WTC11 (cell line): Measurements from ENCODE around the gene ATF6B. TPM values are rescaled to one million over a fixed set of nuclear protein-coding genes. Genes with fewer than 3 reads are reported as not detected.

ENCODE experiments used
- ATAC-seq: fragments of 200-7000 bp; cut with Tn5 transposase; 2 replicates; pipeline ENCODE4 v1.10.0; 2021; ENCODE audit warnings: mild to moderate bottlenecking, moderate library complexity
- CTCF ChIA-PET: fragments of 300-600 bp; sonication (Branson Sonifier 250); formaldehyde crosslinking; loops from one replicate; lab custom pipeline; 2021; ENCODE audit warnings: antibody characterized with exemption; lab: Charles Lee
- POLR2A ChIA-PET: fragments of 350-600 bp; sonication (Branson Sonifier 250); formaldehyde crosslinking; loops from one replicate; lab custom pipeline; 2021; ENCODE audit warnings: antibody characterized with exemption; lab: Charles Lee
- DNase-seq: peaks from one replicate; pipeline ENCODE4 v3.0.0; 2021; ENCODE audit warnings: low spot score
- H3K27ac Mint-ChIP-seq: 2 replicates; pipeline ENCODE4 v1.8.0; 2021; ENCODE audit warnings: mixed read lengths
- H3K27me3 Mint-ChIP-seq: 2 replicates; pipeline ENCODE4 v1.8.0; 2021; ENCODE audit warnings: low read depth, mild to moderate bottlenecking, moderate library complexity, mixed read lengths
- H3K36me3 Mint-ChIP-seq: 2 replicates; pipeline ENCODE4 v1.8.0; 2021; ENCODE audit warnings: mixed read lengths
- H3K4me1 Mint-ChIP-seq: 2 replicates; pipeline ENCODE4 v1.8.0; 2022; ENCODE audit warnings: mixed read lengths
- H3K4me3 Mint-ChIP-seq: 2 replicates; pipeline ENCODE4 v1.8.0; 2021; ENCODE audit warnings: mild to moderate bottlenecking, moderate library complexity, mixed read lengths
- H3K9me3 Mint-ChIP-seq: 2 replicates; pipeline ENCODE4 v1.8.0; 2021; ENCODE audit warnings: mixed read lengths
- ELF4 ChIP-seq: sonication (generic); formaldehyde crosslinking; IDR thresholded peaks from 2 replicates; pipeline ENCODE4 v1.8.1; 2022; ENCODE audit warnings: low read depth, mild to moderate bottlenecking, moderate library complexity, missing genetic modification reagents
- JAZF1 ChIP-seq: fragments of 250-450 bp; sonication (Bioruptor Pico); IDR thresholded peaks from 2 replicates; pipeline ENCODE4 v1.9.0; 2021; ENCODE audit warnings: moderate library complexity, mild to moderate bottlenecking, inconsistent platforms
- KAT7 ChIP-seq: sonication (generic); formaldehyde crosslinking; IDR thresholded peaks from 2 replicates; pipeline ENCODE4 v1.8.1; 2023; ENCODE audit warnings: missing genetic modification reagents, mild to moderate bottlenecking, borderline replicate concordance
- MXD4 ChIP-seq: fragments of 250-450 bp; sonication (Bioruptor Pico); IDR thresholded peaks from 2 replicates; pipeline ENCODE4 v1.8.0; 2021; ENCODE audit warnings: mild to moderate bottlenecking, moderate library complexity, borderline replicate concordance
- NFATC4 ChIP-seq: fragments of 250-450 bp; sonication (Bioruptor Pico); IDR thresholded peaks from 2 replicates; pipeline ENCODE4 v1.9.0; 2021; ENCODE audit warnings: mild to moderate bottlenecking
- NFE2L1 ChIP-seq: sonication (generic); formaldehyde crosslinking; IDR thresholded peaks from 2 replicates; pipeline ENCODE4 v1.8.1; 2023; ENCODE audit warnings: missing genetic modification reagents
- NFYB ChIP-seq: sonication (generic); formaldehyde crosslinking; conservative IDR thresholded peaks from 2 replicates; pipeline ENCODE4 v1.8.0; 2022; ENCODE audit warnings: low read depth, missing genetic modification reagents
- NR3C1 ChIP-seq: sonication (generic); formaldehyde crosslinking; conservative IDR thresholded peaks from 2 replicates; pipeline ENCODE4 v1.8.1; 2023; ENCODE audit warnings: low read depth, mild to moderate bottlenecking, missing genetic modification reagents
- OVOL2 ChIP-seq: fragments of 250-450 bp; sonication (Bioruptor Pico); IDR thresholded peaks from 2 replicates; pipeline ENCODE4 v1.9.0; 2021; ENCODE audit warnings: mild to moderate bottlenecking, borderline replicate concordance
- RELA ChIP-seq: sonication (generic); formaldehyde crosslinking; IDR thresholded peaks from 2 replicates; pipeline ENCODE4 v1.8.1; 2022; ENCODE audit warnings: missing genetic modification reagents, mild to moderate bottlenecking, borderline replicate concordance
- ZNF138 ChIP-seq: sonication (generic); formaldehyde crosslinking; conservative IDR thresholded peaks from 2 replicates; pipeline ENCODE4 v1.8.1; 2022; ENCODE audit warnings: mild to moderate bottlenecking, moderate library complexity, missing genetic modification reagents
- ZNF263 ChIP-seq: sonication (generic); formaldehyde crosslinking; IDR thresholded peaks from 2 replicates; pipeline ENCODE4 v1.8.1; 2022; ENCODE audit warnings: low read depth, mild to moderate bottlenecking, moderate library complexity, missing genetic modification reagents
- ZNF396 ChIP-seq: fragments of 250-450 bp; sonication (Bioruptor Pico); IDR thresholded peaks from 2 replicates; pipeline ENCODE4 v1.8.0; 2021; ENCODE audit warnings: mild to moderate bottlenecking, moderate library complexity, borderline replicate concordance
- ZNF671 ChIP-seq: fragments of 250-450 bp; sonication (Bioruptor Pico); IDR thresholded peaks from 2 replicates; pipeline ENCODE4 v1.8.0; 2021; ENCODE audit warnings: mild to moderate bottlenecking
- total RNA-seq: library from RNA; stranded (reverse); gene quantifications from 3 replicates; pipeline ENCODE4 v1.2.3, GENCODE V29; 2021
- TF ChIP-seq, protein P1 (sequence below): sonication (generic); formaldehyde crosslinking; IDR thresholded peaks from 2 replicates; pipeline ENCODE4 v1.8.0; 2022; ENCODE audit warnings: mild to moderate bottlenecking, missing genetic modification reagents
- TF ChIP-seq, protein P2 (sequence below): sonication (generic); formaldehyde crosslinking; IDR thresholded peaks from 2 replicates; pipeline ENCODE4 v1.8.0; 2022; ENCODE audit warnings: mild to moderate bottlenecking, missing genetic modification reagents
- TF ChIP-seq, protein P3 (sequence below): sonication (generic); formaldehyde crosslinking; IDR thresholded peaks from 2 replicates; pipeline ENCODE4 v1.8.0; 2022; ENCODE audit warnings: mild to moderate bottlenecking, missing genetic modification reagents
- TF ChIP-seq, protein P4 (sequence below): sonication (generic); formaldehyde crosslinking; IDR thresholded peaks from 2 replicates; pipeline ENCODE4 v1.8.1; 2023; ENCODE audit warnings: mild to moderate bottlenecking, moderate library complexity, missing genetic modification reagents
- TF ChIP-seq, protein P5 (sequence below): fragments of 250-450 bp; sonication (Bioruptor Pico); IDR thresholded peaks from 2 replicates; pipeline ENCODE4 v1.9.0; 2021; ENCODE audit warnings: moderate library complexity, mild to moderate bottlenecking, inconsistent platforms, borderline replicate concordance
- TF ChIP-seq, protein P6 (sequence below): sonication (generic); formaldehyde crosslinking; IDR thresholded peaks from 2 replicates; pipeline ENCODE4 v1.8.1; 2022; ENCODE audit warnings: low read depth, mild to moderate bottlenecking, moderate library complexity, missing genetic modification reagents, borderline replicate concordance
- TF ChIP-seq, protein P7 (sequence below): sonication (generic); formaldehyde crosslinking; conservative IDR thresholded peaks from 2 replicates; pipeline ENCODE4 v1.8.1; 2022; ENCODE audit warnings: mild to moderate bottlenecking, missing genetic modification reagents

ATF6B gene
- total RNA-seq, 1 experiment from 2014 or later: 47.5 TPM

DNA sequence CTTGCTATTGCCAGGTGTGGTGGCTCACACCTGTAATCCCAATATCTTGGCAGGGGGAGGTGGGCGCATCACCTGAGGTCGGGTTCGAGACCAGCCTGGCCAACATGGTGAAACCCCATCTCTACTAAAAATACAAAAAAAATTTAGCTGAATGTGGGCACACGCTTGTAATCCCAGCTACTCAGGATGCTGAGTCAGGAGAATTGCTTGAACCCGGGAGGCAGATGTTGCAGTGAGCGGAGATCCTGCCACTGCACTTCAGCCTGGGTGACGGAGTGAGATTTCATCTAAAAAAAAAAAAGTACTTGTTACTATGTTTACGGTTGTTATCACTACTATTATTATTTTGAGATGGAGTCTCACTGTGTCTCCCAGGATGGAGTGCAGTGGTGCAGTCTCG, 28.8 kb upstream of the ATF6B start:
- Mint-ChIP-seq H3K9me3 (no peaks in the 10 kb centered on the region), H3K27me3 (peaks cover 12% of the 10 kb centered on the region), H3K36me3 (peaks cover 26% of the 10 kb centered on the region), H3K4me1 (peaks cover 18% of the 10 kb centered on the region), H3K4me3 (no peak overlapping the region), H3K27ac (no peak overlapping the region)
- DNase-seq: no peak
- TF ChIP-seq ZNF671 (CRISPR knock-in tag): no peak
- TF ChIP-seq NFATC4: no peak
- no peak for TF ChIP-seq ZNF263 (CRISPR knock-in tag)
- no peak for TF ChIP-seq NFE2L1 (CRISPR knock-in tag)
- no peak for TF ChIP-seq NFYB
- TF ChIP-seq JAZF1: no peak
- TF ChIP-seq, protein P1, sequence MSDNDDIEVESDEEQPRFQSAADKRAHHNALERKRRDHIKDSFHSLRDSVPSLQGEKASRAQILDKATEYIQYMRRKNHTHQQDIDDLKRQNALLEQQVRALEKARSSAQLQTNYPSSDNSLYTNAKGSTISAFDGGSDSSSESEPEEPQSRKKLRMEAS: no peak
- TF ChIP-seq OVOL2: no peak
- ChIA-PET POLR2A (no interaction called here), CTCF (interaction anchor here (0.7 kb wide), 1 partner anchor 10 kb away, joined by 3 read pairs; no protein-coding TSS in a partner anchor)
- ATAC-seq: no peak

DNA sequence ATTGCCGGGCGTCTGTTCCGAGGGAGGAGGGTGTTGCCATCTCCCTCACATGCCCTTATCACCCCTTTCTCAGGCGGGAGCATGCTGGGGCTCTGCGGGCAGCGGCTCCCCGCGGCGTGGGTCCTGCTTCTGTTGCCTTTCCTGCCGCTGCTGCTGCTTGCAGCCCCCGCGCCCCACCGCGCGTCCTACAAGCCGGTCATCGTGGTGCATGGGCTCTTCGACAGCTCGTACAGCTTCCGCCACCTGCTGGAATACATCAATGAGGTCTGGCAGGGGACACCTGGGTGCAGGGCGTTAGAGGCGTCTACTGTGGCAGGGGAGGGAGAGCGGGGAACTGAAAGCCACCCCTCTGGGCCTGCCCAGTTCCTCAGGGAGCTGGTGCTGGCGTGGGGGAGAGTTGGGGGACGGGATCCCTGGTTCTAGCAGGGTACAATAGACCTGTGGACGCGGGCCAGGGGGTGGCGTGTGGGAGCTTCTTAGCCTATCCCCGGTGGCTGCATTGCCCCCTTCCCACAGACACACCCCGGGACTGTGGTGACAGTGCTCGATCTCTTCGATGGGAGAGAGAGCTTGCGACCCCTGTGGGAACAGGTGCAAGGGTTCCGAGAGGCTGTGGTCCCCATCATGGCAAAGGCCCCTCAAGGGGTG, 26.6 kb upstream of the ATF6B start:
- ChIA-PET CTCF (interaction anchor here (0.6 to 1.3 kb wide), 8 partner anchors 10 to 800 kb away, joined by 3 to 9 read pairs (median 5); partner anchors contain the start of genes ATF6B and EGFL8), POLR2A (interaction anchor here (0.5 to 1.0 kb wide), 4 partner anchors 11 to 59 kb away, joined by 3 to 8 read pairs (median 4); no protein-coding TSS in a partner anchor)
- H3K9me3 Mint-ChIP-seq: no peaks in the 10 kb centered on the region
- ATAC-seq (peak; percentile 23), DNase-seq (peak; percentile 68)
- H3K4me1 Mint-ChIP-seq: peaks cover 33% of the 10 kb centered on the region
- peaks cover 26% of the 10 kb centered on the region for H3K36me3 Mint-ChIP-seq
- TF ChIP-seq ELF4 (CRISPR knock-in tag) (no peak), NR3C1 (CRISPR knock-in tag) (no peak), NFE2L1 (CRISPR knock-in tag) (0 out of 2 replicates have a peak, but pooled peaks have one; percentile 40), KAT7 (CRISPR knock-in tag) (no peak), ZNF396 (CRISPR knock-in tag) (no peak), RELA (CRISPR knock-in tag) (no peak), ZNF138 (CRISPR knock-in tag) (no peak), MXD4 (CRISPR knock-in tag) (no peak)
- TF ChIP-seq, protein P2, sequence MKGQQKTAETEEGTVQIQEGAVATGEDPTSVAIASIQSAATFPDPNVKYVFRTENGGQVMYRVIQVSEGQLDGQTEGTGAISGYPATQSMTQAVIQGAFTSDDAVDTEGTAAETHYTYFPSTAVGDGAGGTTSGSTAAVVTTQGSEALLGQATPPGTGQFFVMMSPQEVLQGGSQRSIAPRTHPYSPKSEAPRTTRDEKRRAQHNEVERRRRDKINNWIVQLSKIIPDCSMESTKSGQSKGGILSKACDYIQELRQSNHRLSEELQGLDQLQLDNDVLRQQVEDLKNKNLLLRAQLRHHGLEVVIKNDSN: no peak
- TF ChIP-seq, protein P3, sequence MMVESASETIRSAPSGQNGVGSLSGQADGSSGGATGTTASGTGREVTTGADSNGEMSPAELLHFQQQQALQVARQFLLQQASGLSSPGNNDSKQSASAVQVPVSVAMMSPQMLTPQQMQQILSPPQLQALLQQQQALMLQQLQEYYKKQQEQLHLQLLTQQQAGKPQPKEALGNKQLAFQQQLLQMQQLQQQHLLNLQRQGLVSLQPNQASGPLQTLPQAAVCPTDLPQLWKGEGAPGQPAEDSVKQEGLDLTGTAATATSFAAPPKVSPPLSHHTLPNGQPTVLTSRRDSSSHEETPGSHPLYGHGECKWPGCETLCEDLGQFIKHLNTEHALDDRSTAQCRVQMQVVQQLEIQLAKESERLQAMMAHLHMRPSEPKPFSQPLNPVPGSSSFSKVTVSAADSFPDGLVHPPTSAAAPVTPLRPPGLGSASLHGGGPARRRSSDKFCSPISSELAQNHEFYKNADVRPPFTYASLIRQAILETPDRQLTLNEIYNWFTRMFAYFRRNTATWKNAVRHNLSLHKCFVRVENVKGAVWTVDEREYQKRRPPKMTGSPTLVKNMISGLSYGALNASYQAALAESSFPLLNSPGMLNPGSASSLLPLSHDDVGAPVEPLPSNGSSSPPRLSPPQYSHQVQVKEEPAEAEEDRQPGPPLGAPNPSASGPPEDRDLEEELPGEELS (CRISPR knock-in tag): no peak
- TF ChIP-seq, protein P4, sequence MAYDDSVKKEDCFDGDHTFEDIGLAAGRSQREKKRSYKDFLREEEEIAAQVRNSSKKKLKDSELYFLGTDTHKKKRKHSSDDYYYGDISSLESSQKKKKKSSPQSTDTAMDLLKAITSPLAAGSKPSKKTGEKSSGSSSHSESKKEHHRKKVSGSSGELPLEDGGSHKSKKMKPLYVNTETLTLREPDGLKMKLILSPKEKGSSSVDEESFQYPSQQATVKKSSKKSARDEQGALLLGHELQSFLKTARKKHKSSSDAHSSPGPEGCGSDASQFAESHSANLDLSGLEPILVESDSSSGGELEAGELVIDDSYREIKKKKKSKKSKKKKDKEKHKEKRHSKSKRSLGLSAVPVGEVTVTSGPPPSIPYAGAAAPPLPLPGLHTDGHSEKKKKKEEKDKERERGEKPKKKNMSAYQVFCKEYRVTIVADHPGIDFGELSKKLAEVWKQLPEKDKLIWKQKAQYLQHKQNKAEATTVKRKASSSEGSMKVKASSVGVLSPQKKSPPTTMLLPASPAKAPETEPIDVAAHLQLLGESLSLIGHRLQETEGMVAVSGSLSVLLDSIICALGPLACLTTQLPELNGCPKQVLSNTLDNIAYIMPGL: peak; percentile 66; the same call in 1 of the 2 replicates
- TF ChIP-seq, protein P5, sequence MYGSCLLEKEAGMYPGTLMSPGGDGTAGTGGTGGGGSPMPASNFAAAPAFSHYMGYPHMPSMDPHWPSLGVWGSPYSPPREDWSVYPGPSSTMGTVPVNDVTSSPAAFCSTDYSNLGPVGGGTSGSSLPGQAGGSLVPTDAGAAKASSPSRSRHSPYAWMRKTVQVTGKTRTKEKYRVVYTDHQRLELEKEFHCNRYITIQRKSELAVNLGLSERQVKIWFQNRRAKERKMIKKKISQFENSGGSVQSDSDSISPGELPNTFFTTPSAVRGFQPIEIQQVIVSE (CRISPR knock-in tag): no peak
- TF ChIP-seq, protein P6, sequence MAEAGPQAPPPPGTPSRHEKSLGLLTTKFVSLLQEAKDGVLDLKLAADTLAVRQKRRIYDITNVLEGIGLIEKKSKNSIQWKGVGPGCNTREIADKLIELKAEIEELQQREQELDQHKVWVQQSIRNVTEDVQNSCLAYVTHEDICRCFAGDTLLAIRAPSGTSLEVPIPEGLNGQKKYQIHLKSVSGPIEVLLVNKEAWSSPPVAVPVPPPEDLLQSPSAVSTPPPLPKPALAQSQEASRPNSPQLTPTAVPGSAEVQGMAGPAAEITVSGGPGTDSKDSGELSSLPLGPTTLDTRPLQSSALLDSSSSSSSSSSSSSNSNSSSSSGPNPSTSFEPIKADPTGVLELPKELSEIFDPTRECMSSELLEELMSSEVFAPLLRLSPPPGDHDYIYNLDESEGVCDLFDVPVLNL (CRISPR knock-in tag): no peak
- TF ChIP-seq, protein P7, sequence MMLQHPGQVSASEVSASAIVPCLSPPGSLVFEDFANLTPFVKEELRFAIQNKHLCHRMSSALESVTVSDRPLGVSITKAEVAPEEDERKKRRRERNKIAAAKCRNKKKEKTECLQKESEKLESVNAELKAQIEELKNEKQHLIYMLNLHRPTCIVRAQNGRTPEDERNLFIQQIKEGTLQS (CRISPR knock-in tag): no peak
- TF ChIP-seq, protein P1: no peak
- H3K27ac Mint-ChIP-seq: peak overlapping the region; percentile 99
- H3K27me3 Mint-ChIP-seq: peaks cover 32% of the 10 kb centered on the region
- peak overlapping the region; percentile 100 for H3K4me3 Mint-ChIP-seq
